Small intestine (tissue), 7 donors: Measurements from ENCODE around the gene FGF21. TPM values are rescaled to one million over a fixed set of nuclear protein-coding genes. Genes with fewer than 3 reads are reported as not detected.

Source experiments
- DNase-seq, 2 donors: peaks; one replicate each; pipeline versions ENCODE4 v3.0.0 to v3.0.0-alpha.2; 2013
- FAIRE-seq: peaks from 2 replicates; lab custom pipeline; 2012; peaks lifted over from hg19 to GRCh38; lab: Jason Lieb, UNC
- H3K27ac ChIP-seq, 3 donors: one replicate each; pipeline ENCODE4 v1.5.1; 2013; ENCODE audit warnings: low read length in 2 of 3, mild to moderate bottlenecking in 2 of 3, control low read depth in 1 of 3, inconsistent platforms in 1 of 3, low read depth in 1 of 3, moderate library complexity in 1 of 3
- H3K27me3 ChIP-seq, 3 donors: one replicate each; pipeline ENCODE4 v1.6.1; 2013; ENCODE audit warnings: low read length in 3 of 3, inconsistent platforms in 1 of 3; ENCODE audit not compliant: control insufficient read depth in 3 of 3, insufficient read depth in 3 of 3
- H3K36me3 ChIP-seq, 3 donors: one replicate each; pipeline ENCODE4 v1.6.1; 2013; ENCODE audit warnings: low read length in 3 of 3, inconsistent platforms in 1 of 3, low read depth in 1 of 3, mild to moderate bottlenecking in 1 of 3, moderate library complexity in 1 of 3; ENCODE audit not compliant: control insufficient read depth in 3 of 3, insufficient read depth in 2 of 3
- H3K4me1 ChIP-seq, 3 donors: one replicate each; pipeline ENCODE4 v1.6.1; 2013; ENCODE audit warnings: low read length in 2 of 3, inconsistent platforms in 1 of 3, low read depth in 1 of 3, mild to moderate bottlenecking in 1 of 3, moderate library complexity in 1 of 3; ENCODE audit not compliant: control insufficient read depth in 3 of 3, insufficient read depth in 2 of 3
- H3K4me3 ChIP-seq, 3 donors: one replicate each; pipeline ENCODE4 v1.5.1; 2013; ENCODE audit warnings: low read length in 3 of 3, control low read depth in 1 of 3, inconsistent platforms in 1 of 3, low read depth in 1 of 3, mild to moderate bottlenecking in 1 of 3, moderate library complexity in 1 of 3
- H3K9me3 ChIP-seq, 2 donors: one replicate each; pipeline ENCODE4 v1.6.1; 2013; ENCODE audit warnings: low read depth in 1 of 2, low read length in 1 of 2; ENCODE audit not compliant: control insufficient read depth in 2 of 2, insufficient read depth in 1 of 2
- WGBS, 3 donors: extraction: QIAGEN DNeasy Blood & Tissue Kit; methylation state at CpG; one replicate each; pipeline ENCODE4 v1.1.7; 2013; 5-methylcytosine and 5-hydroxymethylcytosine counted together
- polyA plus RNA-seq, 4 donors: library from polyadenylated mRNA; stranded (reverse) in 3 of 4; unstranded in 1 of 4; fragments of 200-250 nt in 3 of 4; fragments of 120-200 nt in 1 of 4; gene quantifications; one replicate each; pipeline versions ENCODE4 v1.2.1 to v1.2.3, GENCODE V29; 2013
- donor health status: healthy with polysubstance abuse.
- donor health status: control.
- donor health status: control.
- donor health status: Bipolar disorder and iron deficiency.
- donor health status: healthy.

FGF21 gene
- polyA plus RNA-seq, 4 donors = 0.09 TPM; not detected in 3

DNA sequence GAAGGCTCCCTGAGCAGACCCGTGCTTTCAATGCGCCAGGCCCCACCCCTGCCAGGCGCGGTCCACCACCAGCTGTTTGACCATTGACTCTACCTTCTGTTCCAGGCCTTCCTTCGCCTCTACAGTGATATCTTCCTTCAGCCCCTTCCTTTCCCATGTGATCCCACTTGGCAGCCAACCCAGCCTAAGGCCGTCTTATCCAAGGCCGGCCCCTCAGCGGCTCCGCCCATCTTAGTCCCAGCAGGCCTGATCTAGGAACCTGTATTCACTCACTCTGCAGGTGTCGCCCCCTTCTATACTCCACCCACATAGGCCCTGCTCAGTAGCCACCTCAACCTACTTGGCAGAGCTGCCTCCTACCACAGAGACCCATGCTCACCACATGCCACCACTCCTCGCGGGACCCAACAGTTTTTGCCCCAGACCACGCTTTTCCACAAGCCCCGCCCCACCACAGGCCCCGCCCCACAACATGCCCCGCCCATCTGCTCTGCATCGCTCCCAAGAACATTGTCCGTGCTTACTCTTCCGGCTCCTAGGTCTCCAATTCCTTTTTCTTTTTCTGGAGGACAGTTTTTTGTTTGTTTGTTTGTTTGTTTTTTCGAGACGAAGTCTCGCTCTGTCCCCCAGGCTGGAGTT, 17.8 kb upstream of the FGF21 start:
- Histone ChIP-seq H3K4me3 (no peak overlapping the region), H3K4me1 (peaks cover 0 to 37% (median 8%) of the 10 kb centered on the region in 3 donors), H3K9me3 (peaks cover 0 to 11% of the 10 kb centered on the region in 2 donors), H3K36me3 (no peaks in the 10 kb centered on the region), H3K27ac (no peak overlapping the region), H3K27me3 (peaks cover 0 to 19% (median 0%) of the 10 kb centered on the region in 3 donors)
- FAIRE-seq (no peak), DNase-seq (peak in 1 of 2 donors; percentile 54)
- 44 to 65% (median 55%) methylated on average over 22 of the region's 22 CpGs for WGBS, 3 donors

DNA sequence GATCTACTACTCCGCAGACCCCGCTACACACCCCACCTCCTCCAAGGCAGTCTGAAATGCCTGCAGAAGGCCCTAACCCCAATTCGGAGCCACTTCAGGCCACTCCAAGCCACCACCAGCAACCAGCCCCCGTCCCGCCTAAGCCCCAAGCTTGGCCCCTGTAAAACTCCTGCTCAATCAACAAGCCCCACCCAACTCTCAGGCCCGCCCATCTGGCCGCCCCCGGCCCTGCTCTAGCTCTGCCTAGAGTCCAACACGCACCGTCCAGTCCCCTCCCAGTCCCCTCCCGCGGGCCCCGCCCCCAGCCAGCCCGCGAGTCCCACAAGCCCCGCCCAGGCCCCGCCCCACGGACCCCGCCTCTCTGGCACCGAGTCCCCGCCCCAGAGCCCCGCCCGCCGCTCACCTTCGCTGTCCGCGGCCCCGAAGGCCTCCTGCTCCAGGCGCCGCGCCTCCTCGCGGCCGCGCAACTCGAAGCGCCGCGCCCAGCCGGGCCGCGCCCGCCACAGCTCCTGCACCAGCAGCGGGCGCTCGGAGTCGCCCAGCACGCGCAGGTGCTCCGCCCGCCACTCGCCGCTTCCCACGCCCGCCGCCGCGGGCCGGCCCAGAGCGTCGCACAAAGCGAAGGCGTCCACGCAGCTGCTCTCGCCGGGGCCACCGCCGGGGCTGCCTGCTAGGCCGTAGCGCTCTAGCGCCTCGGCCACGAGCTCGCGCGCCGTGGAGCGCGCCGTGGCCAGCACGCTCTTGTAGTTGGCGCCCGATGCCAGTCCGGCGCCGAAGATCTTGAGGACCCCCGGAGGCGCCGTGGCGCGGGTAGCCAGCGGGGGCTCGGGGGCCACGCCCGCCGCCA, 16.5 kb upstream of the FGF21 start:
- peak overlapping the region; percentile 12 to 77 (median 49) for H3K27ac ChIP-seq
- H3K4me3 ChIP-seq = peak overlapping the region; percentile 23 to 34 (median 23)
- WGBS, 3 donors = 1 to 4% (median 2%) methylated on average over 36 to 96 of the region's 96 CpGs
- H3K4me1 ChIP-seq = peaks cover 0 to 37% (median 8%) of the 10 kb centered on the region in 3 donors
- FAIRE-seq = no peak
- peaks cover 0 to 19% (median 0%) of the 10 kb centered on the region in 3 donors for H3K27me3 ChIP-seq
- DNase-seq = peak; percentile 93 to 97
- H3K36me3 ChIP-seq = no peaks in the 10 kb centered on the region
- H3K9me3 ChIP-seq = peaks cover 0 to 11% of the 10 kb centered on the region in 2 donors

DNA sequence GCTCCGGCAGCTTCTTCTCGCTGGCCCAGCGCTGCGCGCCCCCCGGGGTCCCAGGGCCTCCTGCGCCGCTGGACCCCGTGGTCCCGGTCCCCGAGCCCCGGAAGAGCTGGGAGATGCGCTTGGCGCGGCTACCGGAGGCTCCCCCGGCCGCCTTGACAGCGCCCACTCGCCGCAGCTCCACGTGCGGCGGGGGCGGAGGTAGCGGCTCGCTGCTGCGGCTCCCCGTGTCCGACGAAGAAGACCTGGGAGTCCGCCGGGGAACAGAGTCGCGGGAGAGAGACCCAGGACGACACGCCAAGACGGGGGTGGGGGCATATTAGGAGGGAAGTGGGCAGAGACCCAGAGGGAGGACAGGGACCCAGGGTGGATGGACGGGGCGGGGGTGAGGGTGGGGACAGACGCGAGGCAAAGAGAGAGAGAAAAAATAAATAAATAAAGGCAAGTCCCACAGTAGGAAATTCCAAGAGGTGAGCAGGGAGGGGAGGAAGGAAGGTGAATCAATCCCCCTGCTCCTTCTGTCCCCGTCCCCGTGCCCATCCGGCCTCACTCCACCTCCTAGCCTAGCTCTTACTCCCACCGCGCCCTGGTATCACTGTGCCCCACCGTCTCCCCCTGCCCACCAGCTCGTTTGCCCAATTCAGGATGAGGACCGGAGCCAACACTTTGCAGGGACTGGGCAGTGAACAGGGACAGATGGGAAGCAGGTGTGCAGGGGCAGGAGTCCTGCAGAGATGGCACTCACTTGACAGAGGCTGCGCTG, 15.7 kb upstream of the FGF21 start:
- no peak for DNase-seq
- H3K9me3 ChIP-seq = peaks cover 0 to 11% of the 10 kb centered on the region in 2 donors
- no peak for FAIRE-seq
- H3K36me3 ChIP-seq = no peaks in the 10 kb centered on the region
- peak overlapping the region; percentile 22 to 34 (median 23) for H3K4me3 ChIP-seq
- 11 to 12% (median 11%) methylated on average over 40 to 51 of the region's 51 CpGs for WGBS, 3 donors
- peaks cover 0 to 37% (median 8%) of the 10 kb centered on the region in 3 donors for H3K4me1 ChIP-seq
- peaks cover 0 to 19% (median 0%) of the 10 kb centered on the region in 3 donors for H3K27me3 ChIP-seq
- H3K27ac ChIP-seq = peak overlapping the region in 1 of 3 donors; percentile 77

DNA sequence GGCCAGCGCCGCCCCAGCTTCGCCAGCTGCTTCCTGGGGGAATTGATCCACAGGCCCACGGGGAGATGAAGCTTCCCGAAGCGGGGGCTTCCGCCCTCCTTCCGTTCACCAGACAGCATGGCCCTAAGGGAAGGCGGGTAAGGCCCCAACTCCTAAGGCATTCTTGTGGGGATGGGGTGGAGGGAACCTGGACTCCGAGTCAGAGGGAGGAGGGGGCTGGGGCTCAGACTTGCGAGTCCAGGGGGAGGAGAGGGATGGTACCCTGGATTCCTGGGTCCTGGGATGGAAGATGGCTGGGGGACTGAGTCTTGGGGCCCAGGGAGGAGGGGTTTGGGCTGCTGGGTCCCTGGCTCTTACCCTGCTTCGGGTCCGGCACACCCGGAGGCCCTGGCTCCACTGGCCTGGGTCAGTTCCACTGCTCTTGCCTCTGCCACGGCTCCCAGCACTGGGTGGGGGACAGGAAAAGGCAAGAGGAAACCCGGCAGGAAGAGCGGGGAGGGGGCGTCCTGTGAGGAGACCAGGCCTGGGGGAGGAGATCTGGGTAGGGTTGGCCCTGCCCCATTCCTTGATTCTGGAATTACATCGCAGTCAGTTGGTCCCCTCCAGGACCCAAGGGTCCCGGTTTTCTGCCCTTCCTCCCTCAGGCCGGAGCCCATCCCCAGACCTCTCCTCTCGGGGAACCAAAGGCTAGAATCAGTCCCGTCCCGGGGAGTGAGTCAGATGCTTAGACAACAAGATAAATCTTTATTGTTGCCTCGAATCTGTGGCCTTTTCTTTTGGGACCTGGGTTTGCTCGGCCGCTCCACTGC, 15.0 kb upstream of the FGF21 start, which contains the start of gene RASIP1:
TSS of gene RASIP1 (minus strand) at position 447 of the 809 bp plus-strand sequence. CDS start at position 119, 328 bp downstream.
- peaks cover 0 to 37% (median 8%) of the 10 kb centered on the region in 3 donors for H3K4me1 ChIP-seq
- peak within 1 kb of the TSS in 2 of 3 donors; percentile 22 to 34 for H3K4me3 ChIP-seq
- H3K36me3 ChIP-seq = no peaks in the 10 kb centered on the region
- peak within 1 kb of the TSS in 2 of 3 donors; percentile 46 to 77 for H3K27ac ChIP-seq
- H3K9me3 ChIP-seq = peaks cover 0 to 17% of the 10 kb centered on the region in 2 donors
- DNase-seq (peak in 1 of 2 donors; percentile 24), FAIRE-seq (no peak)
- WGBS, 3 donors = 48 to 56% (median 52%) methylated on average over 26 to 27 of the region's 27 CpGs
- H3K27me3 ChIP-seq = peaks cover 0 to 25% (median under 1%) of the 10 kb centered on the region in 3 donors

DNA sequence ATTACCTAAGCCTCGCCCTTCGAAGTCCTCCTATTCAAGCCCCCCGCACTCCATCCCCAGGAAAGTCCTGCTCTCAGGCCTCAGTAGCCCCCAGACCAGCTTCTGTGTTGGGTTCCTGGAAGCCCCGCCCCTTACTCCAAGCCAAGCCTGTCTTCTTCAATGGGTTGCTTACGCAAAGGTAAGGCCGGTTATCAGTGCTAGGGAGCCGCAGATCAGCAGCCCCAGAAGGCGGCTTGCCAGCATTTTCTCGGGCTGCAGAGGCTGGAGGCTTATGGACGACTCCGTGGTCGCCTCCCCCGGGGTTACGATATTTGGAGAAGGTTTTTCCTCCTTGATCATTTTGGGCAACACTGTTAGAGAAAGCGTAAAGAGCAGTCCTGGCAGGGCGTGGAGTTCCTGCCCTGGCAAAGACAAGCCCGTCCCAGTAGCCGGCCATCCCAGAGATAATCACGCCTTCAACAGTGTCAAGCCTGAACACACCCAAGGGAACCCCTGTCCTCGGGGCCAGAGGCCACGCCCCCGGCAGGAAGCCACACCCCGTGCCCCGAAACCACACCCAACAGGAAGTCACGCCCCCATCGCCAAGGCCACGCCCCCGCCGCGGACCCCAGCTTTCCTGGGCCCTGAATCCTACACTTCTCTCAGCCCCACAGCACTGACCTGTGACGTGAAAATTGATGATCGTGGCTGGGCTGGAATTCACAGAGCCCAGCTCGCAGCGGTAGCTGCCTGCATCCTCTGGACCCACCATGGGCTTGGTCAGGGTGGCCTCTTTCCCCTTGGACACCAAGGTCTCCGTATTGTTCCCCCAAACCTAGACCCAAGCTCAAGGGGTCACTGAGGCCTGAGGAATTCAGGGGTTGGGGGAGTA, 14.0 kb upstream of the FGF21 start:
- Histone ChIP-seq H3K27me3 (peaks cover 0 to 35% (median 2%) of the 10 kb centered on the region in 3 donors), H3K4me3 (no peak overlapping the region), H3K9me3 (peaks cover 0 to 22% of the 10 kb centered on the region in 2 donors), H3K36me3 (no peaks in the 10 kb centered on the region), H3K4me1 (peaks cover 0 to 39% (median 8%) of the 10 kb centered on the region in 3 donors), H3K27ac (peak overlapping the region in 2 of 3 donors; percentile 46 to 71)
- DNase-seq (peak; percentile 72 to 73), FAIRE-seq (no peak)
- 18 to 39% (median 29%) methylated on average over 35 of the region's 35 CpGs for WGBS, 3 donors

DNA sequence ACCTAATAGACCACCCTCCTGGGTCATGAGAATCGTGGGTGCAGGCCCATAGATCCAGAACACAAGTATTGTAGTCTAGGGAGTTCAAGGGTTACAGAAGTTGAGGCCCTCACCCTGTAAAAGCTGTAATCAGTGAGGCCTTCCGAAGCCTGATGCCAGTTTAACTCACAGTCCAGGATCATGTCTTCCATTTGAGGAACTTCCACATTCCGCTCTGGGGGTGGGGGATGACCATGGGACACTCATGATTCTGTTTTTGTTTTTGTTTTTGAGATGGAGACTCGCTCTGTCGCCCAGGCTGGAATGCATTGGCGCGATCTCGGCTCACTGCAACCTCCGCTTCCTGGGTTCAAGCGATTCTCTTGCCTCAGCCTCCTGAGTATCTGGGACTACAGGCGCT, 13.2 kb upstream of the FGF21 start:
- peaks cover 0 to 41% (median 2%) of the 10 kb centered on the region in 3 donors for H3K27me3 ChIP-seq
- peaks cover 0 to 46% (median 8%) of the 10 kb centered on the region in 3 donors for H3K4me1 ChIP-seq
- no peak overlapping the region for H3K4me3 ChIP-seq
- WGBS, 3 donors = 82 to 87% (median 86%) methylated on average over 11 of the region's 11 CpGs
- H3K36me3 ChIP-seq = no peaks in the 10 kb centered on the region
- H3K27ac ChIP-seq = peak overlapping the region in 1 of 3 donors; percentile 71
- no peak for FAIRE-seq
- peaks cover 0 to 25% of the 10 kb centered on the region in 2 donors for H3K9me3 ChIP-seq
- DNase-seq = no peak
